Panc1 (cell line): ENCODE measurements around the gene SBF1. TPM values are rescaled to one million over a fixed set of nuclear protein-coding genes. Genes with fewer than 3 reads are reported as not detected.

Experiments
- ATAC-seq: fragments of 200-7000 bp; cut with Tn5 transposase; 2 replicates; pipeline ENCODE4 v1.9.1; 2020; ENCODE audit warnings: mild to moderate bottlenecking, moderate library complexity
- BruUV-seq: library from RNA; stranded (reverse); fragments of 400-500 nt; replicated peaks from 2 replicates; lab custom pipeline; 2021; lab: Mats Ljungman, UMichigan
- CTCF ChIA-PET: fragments of 300-600 bp; sonication (Branson Sonifier 250); formaldehyde crosslinking; loops from one replicate; lab custom pipeline; 2022; ENCODE audit warnings: antibody characterized with exemption; lab: Charles Lee
- POLR2A ChIA-PET: fragments of 300-600 bp; sonication (Branson Sonifier 250); formaldehyde crosslinking; loops from one replicate; lab custom pipeline; 2022; ENCODE audit warnings: antibody characterized with exemption; lab: Charles Lee
- DNase-seq: peaks from one replicate; pipeline ENCODE4 v3.0.0-alpha.2; 2010; ENCODE audit warnings: low read depth, low spot score
- H3K27ac ChIP-seq: 2 replicates; pipeline ENCODE4 v1.5.1; 2011; ENCODE audit warnings: mild to moderate bottlenecking, low read length, inconsistent platforms
- H3K27me3 ChIP-seq: fragments of 200-500 bp; sonication (Bioruptor generic); 2 replicates; pipeline ENCODE4 v1.6.0; 2014; ENCODE audit warnings: low read length, inconsistent platforms; ENCODE audit not compliant: control insufficient read depth, insufficient read depth
- H3K36me3 ChIP-seq: fragments of 200-500 bp; sonication (Bioruptor generic); 2 replicates; pipeline ENCODE4 v1.5.1; 2014; ENCODE audit warnings: inconsistent platforms, mild to moderate bottlenecking, low read length, moderate library complexity; ENCODE audit not compliant: control insufficient read depth, insufficient read depth
- H3K4me1 ChIP-seq: 2 replicates; pipeline ENCODE4 v1.5.1; 2011; ENCODE audit warnings: inconsistent platforms, mild to moderate bottlenecking, low read length, moderate library complexity; ENCODE audit not compliant: control insufficient read depth, insufficient read depth
- H3K4me3 ChIP-seq, 2 experiments: 2 replicates each; pipeline ENCODE4 v1.5.1; 2011 to 2012; ENCODE audit warnings: low read depth in 2 of 2, low read length in 2 of 2, mild to moderate bottlenecking in 2 of 2, inconsistent platforms in 1 of 2, moderate library complexity in 1 of 2
- H3K9me3 ChIP-seq: fragments of 200-500 bp; sonication (Bioruptor generic); 2 replicates; pipeline ENCODE4 v1.5.1; 2014; ENCODE audit warnings: low read depth, mild to moderate bottlenecking, inconsistent platforms, low read length, moderate library complexity; ENCODE audit not compliant: control insufficient read depth, insufficient read depth
- CTCF ChIP-seq: fragments of 450-650 bp; IDR thresholded peaks from 2 replicates; pipeline ENCODE4 v1.5.1; 2017; ENCODE audit warnings: mild to moderate bottlenecking
- POLR2AphosphoS5 ChIP-seq: IDR thresholded peaks from 2 replicates; pipeline ENCODE4 v1.6.1; 2012; ENCODE audit warnings: mild to moderate bottlenecking, low read depth, low read length, moderate library complexity
- SIN3A ChIP-seq: IDR thresholded peaks from 2 replicates; pipeline ENCODE4 v1.6.1; 2012; ENCODE audit warnings: low read depth, mild to moderate bottlenecking, low read length, moderate library complexity, borderline replicate concordance; ENCODE audit not compliant: insufficient read depth
- TCF7L2 ChIP-seq: IDR thresholded peaks from 2 replicates; pipeline ENCODE4 v1.6.1; 2011; ENCODE audit warnings: mild to moderate bottlenecking, low read depth, low read length, inconsistent platforms
- in situ Hi-C: cut with HindIII; loops from 2 replicates; pipeline ENCODE4 v1.10.0; 2016; ENCODE audit warnings: low sequenced_read_pairs, low pct_unique_long_range_greater_than_20kb
- intact Hi-C: fragments of 100-400 bp; cut with micrococcal nuclease; formaldehyde crosslinking; loops from one replicate; pipeline ENCODE4 v1.10.0; 2022; ENCODE audit not compliant: unreplicated experiment
- total RNA-seq: library from RNA; stranded (reverse); gene quantifications from one replicate; pipeline ENCODE4 v1.2.1, GENCODE V29; 2021; ENCODE audit not compliant: unreplicated experiment
- TF ChIP-seq, protein P1 (sequence below), 2 experiments: IDR thresholded peaks; 2 replicates each; pipeline ENCODE4 v1.6.1; 2011 to 2012; ENCODE audit warnings: low read depth in 2 of 2, control low read depth in 1 of 2, low read length in 1 of 2, mild to moderate bottlenecking in 1 of 2, moderate library complexity in 1 of 2; ENCODE audit not compliant: insufficient read depth in 1 of 2

The SBF1 gene
- total RNA-seq, 1 experiment from 2014 or later = 59.2 TPM

GRCh38 chr22:50483106-50483505 is 8.3 kb upstream of the SBF1 start:
- no peaks in the 10 kb centered on the region for H3K27me3 ChIP-seq
- ATAC-seq = no peak
- H3K9me3 ChIP-seq = no peaks in the 10 kb centered on the region
- DNase-seq = no peak
- H3K36me3 ChIP-seq = no peaks in the 10 kb centered on the region
- ChIA-PET CTCF (no interaction called here), POLR2A (no interaction called here)
- no TSS peak for BruUV-seq
- H3K4me1 ChIP-seq = peaks cover 13% of the 10 kb centered on the region
- H3K27ac ChIP-seq = no peak overlapping the region
- intact Hi-C loops (no loop called here), in situ Hi-C loops (no loop called here)
- TF ChIP-seq SIN3A (no peak), CTCF (no peak), POLR2AphosphoS5 (no peak), TCF7L2 (no peak)
- TF ChIP-seq, protein P1, sequence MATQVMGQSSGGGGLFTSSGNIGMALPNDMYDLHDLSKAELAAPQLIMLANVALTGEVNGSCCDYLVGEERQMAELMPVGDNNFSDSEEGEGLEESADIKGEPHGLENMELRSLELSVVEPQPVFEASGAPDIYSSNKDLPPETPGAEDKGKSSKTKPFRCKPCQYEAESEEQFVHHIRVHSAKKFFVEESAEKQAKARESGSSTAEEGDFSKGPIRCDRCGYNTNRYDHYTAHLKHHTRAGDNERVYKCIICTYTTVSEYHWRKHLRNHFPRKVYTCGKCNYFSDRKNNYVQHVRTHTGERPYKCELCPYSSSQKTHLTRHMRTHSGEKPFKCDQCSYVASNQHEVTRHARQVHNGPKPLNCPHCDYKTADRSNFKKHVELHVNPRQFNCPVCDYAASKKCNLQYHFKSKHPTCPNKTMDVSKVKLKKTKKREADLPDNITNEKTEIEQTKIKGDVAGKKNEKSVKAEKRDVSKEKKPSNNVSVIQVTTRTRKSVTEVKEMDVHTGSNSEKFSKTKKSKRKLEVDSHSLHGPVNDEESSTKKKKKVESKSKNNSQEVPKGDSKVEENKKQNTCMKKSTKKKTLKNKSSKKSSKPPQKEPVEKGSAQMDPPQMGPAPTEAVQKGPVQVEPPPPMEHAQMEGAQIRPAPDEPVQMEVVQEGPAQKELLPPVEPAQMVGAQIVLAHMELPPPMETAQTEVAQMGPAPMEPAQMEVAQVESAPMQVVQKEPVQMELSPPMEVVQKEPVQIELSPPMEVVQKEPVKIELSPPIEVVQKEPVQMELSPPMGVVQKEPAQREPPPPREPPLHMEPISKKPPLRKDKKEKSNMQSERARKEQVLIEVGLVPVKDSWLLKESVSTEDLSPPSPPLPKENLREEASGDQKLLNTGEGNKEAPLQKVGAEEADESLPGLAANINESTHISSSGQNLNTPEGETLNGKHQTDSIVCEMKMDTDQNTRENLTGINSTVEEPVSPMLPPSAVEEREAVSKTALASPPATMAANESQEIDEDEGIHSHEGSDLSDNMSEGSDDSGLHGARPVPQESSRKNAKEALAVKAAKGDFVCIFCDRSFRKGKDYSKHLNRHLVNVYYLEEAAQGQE (IDR thresholded peaks at IDR 0.05; ENCODE audit: insufficient read depth in 1 of 2, low read depth in 2 of 2, low read length in 1 of 2) = no peak
- H3K4me3 ChIP-seq = no peak overlapping the region

DNA sequence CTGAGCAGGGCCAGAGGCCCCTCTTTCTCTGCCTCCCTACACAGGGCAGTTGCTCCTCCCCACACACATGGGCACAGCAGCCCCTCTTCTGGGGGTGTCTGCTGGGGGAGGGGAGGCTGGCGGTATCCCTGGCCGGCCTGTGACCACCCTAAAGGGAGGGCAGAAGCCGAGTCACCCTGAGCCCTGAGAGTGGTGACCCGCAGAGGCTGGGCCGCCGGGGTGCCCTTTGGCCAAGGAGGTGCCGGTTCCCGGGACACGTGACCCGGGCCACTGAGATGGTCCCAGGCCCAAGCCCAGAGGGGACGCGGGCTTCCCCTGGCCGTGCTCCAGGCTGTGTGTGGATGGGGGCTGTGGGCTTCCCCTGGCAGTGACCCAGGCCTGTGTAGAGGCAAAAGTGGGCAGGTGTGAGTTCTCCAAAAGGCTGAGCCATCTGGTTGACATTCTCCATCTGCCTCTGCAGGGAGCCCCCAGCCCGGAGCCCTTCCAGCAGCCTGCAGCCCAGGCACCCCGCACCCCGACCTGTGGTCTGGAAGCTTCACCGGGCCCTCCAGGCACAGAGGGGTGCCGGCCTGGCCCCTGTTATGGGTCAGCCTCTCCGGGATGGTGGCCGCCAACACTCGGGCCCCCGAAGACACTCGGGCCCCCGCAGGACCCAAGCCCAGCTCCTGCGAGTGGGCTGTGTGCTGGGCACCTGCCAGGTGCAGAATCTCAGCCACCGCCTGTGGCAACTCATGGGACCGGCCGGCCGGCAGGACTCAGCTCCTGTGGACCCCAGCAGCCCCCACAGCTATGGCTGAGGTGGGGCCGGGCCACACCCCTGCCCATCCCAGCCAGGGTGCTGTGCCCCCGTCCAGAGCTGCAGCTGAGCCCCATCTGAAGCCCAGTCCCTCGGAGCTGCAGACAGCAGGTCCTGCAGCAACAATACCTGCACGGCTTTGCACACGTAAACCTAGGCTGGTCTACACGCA is 7.6 kb upstream of the SBF1 start:
- H3K36me3 ChIP-seq = no peaks in the 10 kb centered on the region
- H3K9me3 ChIP-seq = no peaks in the 10 kb centered on the region
- peak overlapping the region; percentile 63; the same call in 1 of the 2 replicates for H3K27ac ChIP-seq
- peak overlapping the region; percentile 57 to 72 for H3K4me3 ChIP-seq
- no peaks in the 10 kb centered on the region for H3K27me3 ChIP-seq
- CTCF ChIA-PET = no interaction called here
- peaks cover 13% of the 10 kb centered on the region for H3K4me1 ChIP-seq
- ATAC-seq = no peak
- in situ Hi-C loops (no loop called here), intact Hi-C loops (no loop called here)
- no peak for DNase-seq
- BruUV-seq = no TSS peak
- TF ChIP-seq, protein P1 (IDR thresholded peaks at IDR 0.05; ENCODE audit: insufficient read depth in 1 of 2, low read depth in 2 of 2, low read length in 1 of 2) = no peak
- no peak for TF ChIP-seq POLR2AphosphoS5
- TF ChIP-seq CTCF = no peak
- no peak for TF ChIP-seq TCF7L2
- no peak for TF ChIP-seq SIN3A
- POLR2A ChIA-PET = no interaction called here
